Trophoblast cell (in vitro differentiated cells and primary cell): ENCODE results near the gene DDIAS. TPM values are rescaled to one million over a fixed set of nuclear protein-coding genes. Genes with fewer than 3 reads are reported as not detected.
"Not testable (repeated sequence)": the region's sequence is repeated elsewhere in the genome, so short reads cannot be mapped to it uniquely, and the experiment has no call there.

ENCODE experiments used
- DNase-seq, 2 donors: peaks; one replicate each; pipeline ENCODE4 v3.0.0-alpha.2; 2016
- H2AFZ ChIP-seq: 2 replicates; pipeline ENCODE4 v1.6.1; 2013; ENCODE audit warnings: low read length, moderate library complexity, mild to moderate bottlenecking; ENCODE audit not compliant: insufficient read depth, poor library complexity
- H2AK5ac ChIP-seq: 2 replicates; pipeline ENCODE4 v1.6.1; 2013; ENCODE audit warnings: mild to moderate bottlenecking, low read length
- H2BK120ac ChIP-seq: 2 replicates; pipeline ENCODE4 v1.6.1; 2013; ENCODE audit warnings: low read length, mild to moderate bottlenecking, moderate library complexity; ENCODE audit not compliant: insufficient read depth, poor library complexity
- H2BK12ac ChIP-seq: 2 replicates; pipeline ENCODE4 v1.6.1; 2013; ENCODE audit warnings: mild to moderate bottlenecking, low read length, moderate library complexity
- H2BK5ac ChIP-seq: 2 replicates; pipeline ENCODE4 v1.6.1; 2013; ENCODE audit warnings: low read length, low read depth, moderate library complexity, mild to moderate bottlenecking; ENCODE audit not compliant: poor library complexity
- H3K14ac ChIP-seq: 2 replicates; pipeline ENCODE4 v1.6.1; 2013; ENCODE audit warnings: mild to moderate bottlenecking, low read length
- H3K18ac ChIP-seq: 2 replicates; pipeline ENCODE4 v1.6.1; 2013; ENCODE audit warnings: mild to moderate bottlenecking, low read length
- H3K23ac ChIP-seq: 2 replicates; pipeline ENCODE4 v1.6.1; 2013; ENCODE audit warnings: low read length
- H3K27ac ChIP-seq: 2 replicates; pipeline ENCODE4 v1.5.1; 2013; ENCODE audit warnings: low read depth, mild to moderate bottlenecking, inconsistent platforms, low read length, moderate library complexity
- H3K27me3 ChIP-seq: 2 replicates; pipeline ENCODE4 v1.6.1; 2013; ENCODE audit warnings: inconsistent platforms, mild to moderate bottlenecking, low read length, moderate library complexity; ENCODE audit not compliant: insufficient read depth
- H3K36me3 ChIP-seq, 2 experiments: 1 replicate in 1 of 2; 2 replicates in 1 of 2; pipeline ENCODE4 v1.6.1; 2013; ENCODE audit warnings: low read length in 2 of 2, mild to moderate bottlenecking in 2 of 2, moderate library complexity in 1 of 2; ENCODE audit not compliant: insufficient read depth in 2 of 2, control insufficient read depth in 1 of 2
- H3K4ac ChIP-seq: 2 replicates; pipeline ENCODE4 v1.6.1; 2013; ENCODE audit warnings: low read depth, mild to moderate bottlenecking, low read length, moderate library complexity
- H3K4me1 ChIP-seq, 2 experiments: 1 replicate in 1 of 2; 2 replicates in 1 of 2; pipeline ENCODE4 v1.6.1; 2013; ENCODE audit warnings: low read length in 2 of 2, mild to moderate bottlenecking in 2 of 2, moderate library complexity in 1 of 2; ENCODE audit not compliant: insufficient read depth in 2 of 2, control insufficient read depth in 1 of 2
- H3K4me2 ChIP-seq: 2 replicates; pipeline ENCODE4 v1.6.1; 2013; ENCODE audit warnings: inconsistent platforms, mild to moderate bottlenecking, low read length, moderate library complexity
- H3K4me3 ChIP-seq: 2 replicates; pipeline ENCODE4 v1.5.1; 2013; ENCODE audit warnings: mild to moderate bottlenecking, low read depth, low read length, inconsistent platforms
- H3K79me1 ChIP-seq: one replicate; pipeline ENCODE4 v1.6.1; 2013; ENCODE audit warnings: low read length
- H3K79me2 ChIP-seq: 2 replicates; pipeline ENCODE4 v1.6.1; 2013; ENCODE audit warnings: low read length, mild to moderate bottlenecking; ENCODE audit not compliant: control insufficient read depth, insufficient read depth, poor library complexity
- H3K9ac ChIP-seq: 2 replicates; pipeline ENCODE4 v1.6.1; 2013; ENCODE audit warnings: mild to moderate bottlenecking, low read length
- H3K9me3 ChIP-seq: 2 replicates; pipeline ENCODE4 v1.6.1; 2013; ENCODE audit warnings: low read depth, mild to moderate bottlenecking, control low read depth, inconsistent platforms, low read length; ENCODE audit not compliant: insufficient read depth
- H4K12ac ChIP-seq: 2 replicates; pipeline ENCODE4 v1.6.1; 2013; ENCODE audit warnings: low read depth, mild to moderate bottlenecking, low read length, moderate library complexity
- H4K8ac ChIP-seq: 2 replicates; pipeline ENCODE4 v1.6.1; 2013; ENCODE audit warnings: low read depth, mild to moderate bottlenecking, low read length, moderate library complexity
- H4K91ac ChIP-seq: one replicate; pipeline ENCODE4 v1.6.1; 2013; ENCODE audit warnings: low read depth, mild to moderate bottlenecking, low read length, moderate library complexity
- WGBS: extraction: QIAGEN DNeasy Blood & Tissue Kit; methylation state at CpG from one replicate; pipeline ENCODE4 v1.1.7; 2013; ENCODE audit warnings: missing lambda C conversion rate; ENCODE audit not compliant: insufficient read length, insufficient coverage; ENCODE audit errors: extremely low coverage; 5-methylcytosine and 5-hydroxymethylcytosine counted together
- polyA plus RNA-seq: library from polyadenylated mRNA; stranded (reverse); fragments of 200-250 nt; gene quantifications from 2 replicates; pipeline ENCODE4 v1.2.3, GENCODE V29; 2013

DDIAS gene
- 8.8 and 9.1 TPM in 2 replicates for polyA plus RNA-seq

- Histone ChIP-seq H3K18ac (no peak within 1 kb of the TSS), H2BK12ac (no peak within 1 kb of the TSS), H3K9ac (peak within 1 kb of the TSS; percentile 70), H3K14ac (no peak within 1 kb of the TSS), H2AFZ (peak within 1 kb of the TSS; percentile 67), H3K4me3 (peak within 1 kb of the TSS; percentile 84), H3K23ac (no peak within 1 kb of the TSS), H4K8ac (peak within 1 kb of the TSS; percentile 63), H3K9me3 (no peaks in the 10 kb centered on the region), H3K4ac (peak within 1 kb of the TSS; percentile 14), H4K12ac (no peak within 1 kb of the TSS), H2AK5ac (no peak within 1 kb of the TSS), H3K79me2 (peaks cover 3% of the 10 kb centered on the region), H3K79me1 (peaks cover 5% of the 10 kb centered on the region), H3K27ac (peak within 1 kb of the TSS; percentile 18), H3K36me3 (no peaks in the 10 kb centered on the region), H3K27me3 (no peaks in the 10 kb centered on the region), H4K91ac (no peak within 1 kb of the TSS), H2BK5ac (peak within 1 kb of the TSS; percentile 19), H2BK120ac (no peak within 1 kb of the TSS), H3K4me2 (peak within 1 kb of the TSS; percentile 92), H3K4me1 (peaks cover 6 to 9% of the 10 kb centered on the region in 2 experiments)
- no CpG with 5 or more reads among the region's 49 CpGs for WGBS
- DNase-seq = peak; percentile 98 to 100
These were observed at the start of gene DDIAS for GRCh38 chr11:82901165-82901921. TSS of gene DDIAS (plus strand) at chr11:82901736. CDS start at chr11:82914739, 13,003 bp downstream.

- no peak overlapping the region for H2BK120ac ChIP-seq
- DNase-seq = no peak
- H2AFZ ChIP-seq = no peak overlapping the region
- no peak overlapping the region for H3K18ac ChIP-seq
- H4K8ac ChIP-seq = no peak overlapping the region
- no peak overlapping the region for H3K27ac ChIP-seq
- no peaks in the 10 kb centered on the region for H3K79me2 ChIP-seq
- H3K9ac ChIP-seq = no peak overlapping the region
- no peak overlapping the region for H3K23ac ChIP-seq
- no peak overlapping the region for H4K91ac ChIP-seq
- H3K4me2 ChIP-seq = no peak overlapping the region
- H2BK5ac ChIP-seq = no peak overlapping the region
- no peak overlapping the region for H3K4ac ChIP-seq
- no peaks in the 10 kb centered on the region for H3K79me1 ChIP-seq
- no peaks in the 10 kb centered on the region for H3K9me3 ChIP-seq
- no peak overlapping the region for H2AK5ac ChIP-seq
- no peak overlapping the region for H2BK12ac ChIP-seq
- H3K14ac ChIP-seq = no peak overlapping the region
- H3K4me3 ChIP-seq = no peak overlapping the region
- H3K4me1 ChIP-seq = no peaks in the 10 kb centered on the region
- no peak overlapping the region for H4K12ac ChIP-seq
- no peaks in the 10 kb centered on the region for H3K27me3 ChIP-seq
- H3K36me3 ChIP-seq = no peaks in the 10 kb centered on the region
These were observed 47.3 kb upstream of the DDIAS start for GRCh38 chr11:82854242-82854641.

DNA sequence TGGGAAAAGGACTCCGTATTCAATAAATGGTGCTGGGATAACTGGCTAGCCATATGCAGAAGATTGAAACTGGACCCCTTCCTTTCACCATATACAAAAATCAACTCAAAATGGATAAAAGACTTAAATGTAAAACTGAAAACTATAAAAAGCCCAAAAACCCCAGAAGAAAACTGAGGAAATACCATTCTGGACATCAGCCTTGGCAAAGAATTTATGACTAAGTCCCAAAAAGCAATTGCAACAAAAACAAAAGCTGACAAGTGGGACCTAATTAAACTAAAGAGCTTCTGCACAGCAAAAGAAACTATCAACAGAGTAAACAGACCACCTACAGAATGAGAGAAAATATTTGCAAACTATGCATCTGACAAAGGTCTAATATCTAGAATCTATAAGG, 46.6 kb upstream of the DDIAS start:
- not testable (repeated sequence) for H3K9me3 ChIP-seq, H2BK12ac ChIP-seq, H2AFZ ChIP-seq, H3K23ac ChIP-seq, H3K79me1 ChIP-seq, H2AK5ac ChIP-seq, H3K4me2 ChIP-seq, H3K4me1 ChIP-seq, H3K4ac ChIP-seq, H4K8ac ChIP-seq, H3K79me2 ChIP-seq, H3K36me3 ChIP-seq, H4K91ac ChIP-seq, DNase-seq, H3K18ac ChIP-seq, H4K12ac ChIP-seq, H3K4me3 ChIP-seq, H3K27ac ChIP-seq, H2BK120ac ChIP-seq, H2BK5ac ChIP-seq, H3K9ac ChIP-seq, H3K14ac ChIP-seq, H3K27me3 ChIP-seq
- WGBS = no CpG with 5 or more reads among the region's 1 CpG

- no peak overlapping the region for H3K23ac ChIP-seq
- H3K4me3 ChIP-seq = no peak overlapping the region
- no peak overlapping the region for H2AFZ ChIP-seq
- H4K8ac ChIP-seq = no peak overlapping the region
- WGBS = no CpG with 5 or more reads among the region's 2 CpGs
- no peaks in the 10 kb centered on the region for H3K36me3 ChIP-seq
- no peak overlapping the region for H2BK12ac ChIP-seq
- H3K79me2 ChIP-seq = no peaks in the 10 kb centered on the region
- H3K4ac ChIP-seq = no peak overlapping the region
- H3K14ac ChIP-seq = no peak overlapping the region
- H3K18ac ChIP-seq = no peak overlapping the region
- H3K4me2 ChIP-seq = no peak overlapping the region
- H3K27me3 ChIP-seq = no peaks in the 10 kb centered on the region
- no peak overlapping the region for H4K12ac ChIP-seq
- no peak overlapping the region for H2AK5ac ChIP-seq
- H2BK120ac ChIP-seq = no peak overlapping the region
- DNase-seq = no peak
- no peaks in the 10 kb centered on the region for H3K4me1 ChIP-seq
- no peak overlapping the region for H3K27ac ChIP-seq
- no peaks in the 10 kb centered on the region for H3K79me1 ChIP-seq
- H3K9me3 ChIP-seq = no peaks in the 10 kb centered on the region
- H2BK5ac ChIP-seq = no peak overlapping the region
- H3K9ac ChIP-seq = no peak overlapping the region
- H4K91ac ChIP-seq = no peak overlapping the region
These were observed 45.9 kb upstream of the DDIAS start for GRCh38 chr11:82855616-82856015.
